ENCODE measurements around the gene GSTM5.

DNA sequence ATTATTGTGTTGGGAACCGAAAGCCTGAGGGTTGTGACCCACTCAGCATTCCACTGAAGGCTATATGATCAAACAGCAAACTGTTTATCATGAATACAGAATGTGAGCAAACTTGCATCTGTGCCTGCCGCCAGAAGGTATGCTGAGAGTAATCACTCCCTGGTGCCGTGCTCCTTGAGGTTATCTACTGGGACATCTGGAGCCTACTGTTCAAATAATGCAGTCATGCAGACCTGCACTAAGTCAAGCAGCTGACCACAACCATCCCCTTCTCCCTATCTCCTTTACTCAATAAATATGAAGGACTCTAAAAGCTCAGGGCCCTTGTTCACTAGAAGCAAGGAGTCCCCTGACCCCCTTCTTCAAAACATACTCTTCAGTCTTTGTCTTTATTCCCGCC lies 13.5 kb downstream of the GSTM5 start:
- no peak for TF ChIP-seq EZH2phosphoT487 (IDR thresholded peaks at IDR 0.05; ENCODE audit: borderline replicate concordance, low read depth, low read length)
- no peak for TF ChIP-seq CTCF (conservative IDR thresholded peaks at IDR 0.05; ENCODE audit: low read length)

Measured in OCI-LY7 (cell line).